GM23338 (cell line): ENCODE data around the gene FASN. TPM values are rescaled to one million over a fixed set of nuclear protein-coding genes. Genes with fewer than 3 reads are reported as not detected.
A peak's percentile ranks its signal among the peaks of the same experiment; 100 is the strongest.

ENCODE experiments used
- ATAC-seq: fragments of 200-7000 bp; cut with Tn5 transposase; 3 replicates; pipeline ENCODE4 v1.9.1; 2020
- DNase-seq: peaks from one replicate; pipeline ENCODE4 v3.0.0-alpha.2; 2015; ENCODE audit warnings: low spot score
- H2AFZ ChIP-seq: fragments of 200-600 bp; sonication (generic); 2 replicates; pipeline ENCODE4 v1.8.0; 2016; ENCODE audit warnings: antibody characterized with exemption, mild to moderate bottlenecking, moderate library complexity
- H3F3A ChIP-seq: fragments of 200-600 bp; sonication (generic); replicated peaks from 2 replicates; pipeline ENCODE4 v1.8.0; 2017; ENCODE audit warnings: antibody characterized with exemption, mixed run types, low read depth
- H3K27ac ChIP-seq: fragments of 200-600 bp; sonication (generic); 2 replicates; pipeline ENCODE4 v1.6.1; 2016; ENCODE audit warnings: low read depth
- H3K27me3 ChIP-seq: fragments of 200-600 bp; sonication (generic); 2 replicates; pipeline ENCODE4 v1.8.0; 2016; ENCODE audit warnings: mild to moderate bottlenecking, mixed run types, moderate library complexity; ENCODE audit not compliant: insufficient read depth
- H3K36me3 ChIP-seq: fragments of 200-600 bp; sonication (generic); 2 replicates; pipeline ENCODE4 v1.8.0; 2016; ENCODE audit warnings: mild to moderate bottlenecking; ENCODE audit not compliant: insufficient read depth
- H3K4me1 ChIP-seq: fragments of 200-600 bp; sonication (generic); 2 replicates; pipeline ENCODE4 v1.8.0; 2016; ENCODE audit warnings: mild to moderate bottlenecking, moderate library complexity; ENCODE audit not compliant: insufficient read depth
- H3K4me2 ChIP-seq: fragments of 200-600 bp; sonication (generic); 2 replicates; pipeline ENCODE4 v1.7.1; 2017; ENCODE audit warnings: mixed run types
- H3K4me3 ChIP-seq: fragments of 200-600 bp; sonication (generic); 2 replicates; pipeline ENCODE4 v1.6.1; 2016; ENCODE audit warnings: mixed run types
- H3K79me2 ChIP-seq: fragments of 200-600 bp; sonication (generic); replicated peaks from 2 replicates; pipeline ENCODE4 v1.8.0; 2017; ENCODE audit warnings: mild to moderate bottlenecking; ENCODE audit not compliant: insufficient read depth
- H3K9me2 ChIP-seq: fragments of 200-600 bp; sonication (generic); 2 replicates; pipeline ENCODE4 v1.8.0; 2017; ENCODE audit not compliant: insufficient read depth
- H4K20me1 ChIP-seq: fragments of 200-600 bp; sonication (generic); replicated peaks from 2 replicates; pipeline ENCODE4 v1.8.0; 2017; ENCODE audit warnings: mild to moderate bottlenecking; ENCODE audit not compliant: insufficient read depth
- H3K27ac Mint-ChIP-seq: 2 replicates; pipeline ENCODE4 v1.8.0; 2020; ENCODE audit warnings: inconsistent platforms, mild to moderate bottlenecking, moderate library complexity, mixed read lengths
- H3K27me3 Mint-ChIP-seq: 3 replicates; pipeline ENCODE4 v1.8.0; 2022; ENCODE audit warnings: low read depth, mild to moderate bottlenecking, moderate library complexity, mixed read lengths, inconsistent platforms; ENCODE audit not compliant: insufficient read depth, poor library complexity
- H3K36me3 Mint-ChIP-seq: 3 replicates; pipeline ENCODE4 v1.8.0; 2021; ENCODE audit warnings: low read depth, mild to moderate bottlenecking, inconsistent platforms, moderate library complexity, mixed read lengths
- H3K4me1 Mint-ChIP-seq: 3 replicates; pipeline ENCODE4 v1.8.0; 2020; ENCODE audit warnings: mild to moderate bottlenecking, inconsistent platforms, mixed read lengths
- H3K4me3 Mint-ChIP-seq: 3 replicates; pipeline ENCODE4 v1.8.0; 2021; ENCODE audit warnings: moderate library complexity, mild to moderate bottlenecking, inconsistent platforms, mixed read lengths
- H3K9me3 Mint-ChIP-seq: 3 replicates; pipeline ENCODE4 v1.8.0; 2020; ENCODE audit warnings: moderate library complexity, mild to moderate bottlenecking, inconsistent platforms, mixed read lengths
- ETS1 ChIP-seq: IDR thresholded peaks from 2 replicates; pipeline ENCODE4 v1.6.1; 2016; ENCODE audit warnings: antibody characterized with exemption
- EZH2phosphoT487 ChIP-seq: fragments of 200-600 bp; sonication (generic); IDR thresholded peaks from one replicate; pipeline ENCODE4 v1.8.1; 2018; ENCODE audit warnings: antibody characterized with exemption; ENCODE audit not compliant: unreplicated experiment
- JUNB ChIP-seq: IDR thresholded peaks from one replicate; pipeline ENCODE4 v1.6.1; 2016; ENCODE audit warnings: antibody characterized with exemption; ENCODE audit not compliant: unreplicated experiment
- POLR2AphosphoS5 ChIP-seq: IDR thresholded peaks from 2 replicates; pipeline ENCODE4 v1.6.1; 2016; ENCODE audit warnings: antibody characterized with exemption, low read depth
- REST ChIP-seq: IDR thresholded peaks from one replicate; pipeline ENCODE4 v1.6.1; 2018; ENCODE audit warnings: antibody characterized with exemption; ENCODE audit not compliant: unreplicated experiment
- ZNF331 ChIP-seq: fragments of 250-450 bp; sonication (Bioruptor Pico); IDR thresholded peaks from 2 replicates; pipeline ENCODE4 v1.5.0; 2020; ENCODE audit warnings: low read depth, mild to moderate bottlenecking, moderate library complexity
- polyA plus RNA-seq: library from polyadenylated mRNA; unstranded; fragments of >200 nt; fragmentation: Nextera tagmentation; extraction: Ambion mirVana; gene quantifications from 2 replicates; pipeline ENCODE4 v1.2.1, GENCODE V29; 2016
- total RNA-seq: library from RNA; depleted of rRNA; stranded (reverse); fragments of >200 nt; shearing (Covaris generic); gene quantifications from 2 replicates; pipeline ENCODE4 v1.2.3, GENCODE V29; 2014
- TF ChIP-seq, protein P1 (sequence below): fragments of 250-450 bp; sonication (Bioruptor Pico); IDR thresholded peaks from 2 replicates; pipeline ENCODE4 v1.5.0; 2020; ENCODE audit warnings: mild to moderate bottlenecking, moderate library complexity
- TF ChIP-seq, protein P2 (sequence below), 2 experiments: fragments of 200-600 bp in 1 of 2; sonication (generic) in 1 of 2; conservative IDR thresholded peaks; 2 replicates each; pipeline versions ENCODE4 v1.5.1 to v1.6.1; 2016 to 2017; ENCODE audit warnings: antibody characterized with exemption in 2 of 2, low read depth in 2 of 2, mild to moderate bottlenecking in 2 of 2, moderate library complexity in 1 of 2

Gene FASN
- total and polyA plus RNA-seq, 2 experiments from 2014 or later: 120 to 849 TPM

DNA sequence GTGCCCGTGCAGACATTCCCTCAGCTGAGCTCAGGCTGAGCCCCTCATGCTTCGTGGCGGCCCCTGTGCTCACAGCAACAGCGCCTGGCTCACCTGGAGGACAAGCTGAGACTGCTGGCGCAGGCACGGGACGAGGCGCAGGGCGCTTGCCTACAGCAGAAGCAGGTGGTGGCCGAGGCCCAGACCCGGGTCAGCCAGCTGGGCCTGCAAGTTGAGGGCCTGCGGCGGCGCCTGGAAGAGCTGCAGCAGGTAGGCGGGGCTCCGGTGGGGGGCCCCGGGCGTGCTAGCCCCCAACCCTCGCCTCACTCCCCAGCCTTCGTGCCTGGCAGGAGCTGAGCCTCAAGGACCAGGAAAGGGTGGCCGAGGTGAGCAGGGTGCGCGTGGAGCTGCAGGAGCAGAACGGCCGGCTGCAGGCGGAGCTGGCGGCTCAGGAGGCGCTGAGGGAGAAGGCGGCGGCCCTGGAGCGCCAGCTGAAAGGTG is 68.0 kb downstream of the FASN start (continued):
- TF ChIP-seq, protein P1, sequence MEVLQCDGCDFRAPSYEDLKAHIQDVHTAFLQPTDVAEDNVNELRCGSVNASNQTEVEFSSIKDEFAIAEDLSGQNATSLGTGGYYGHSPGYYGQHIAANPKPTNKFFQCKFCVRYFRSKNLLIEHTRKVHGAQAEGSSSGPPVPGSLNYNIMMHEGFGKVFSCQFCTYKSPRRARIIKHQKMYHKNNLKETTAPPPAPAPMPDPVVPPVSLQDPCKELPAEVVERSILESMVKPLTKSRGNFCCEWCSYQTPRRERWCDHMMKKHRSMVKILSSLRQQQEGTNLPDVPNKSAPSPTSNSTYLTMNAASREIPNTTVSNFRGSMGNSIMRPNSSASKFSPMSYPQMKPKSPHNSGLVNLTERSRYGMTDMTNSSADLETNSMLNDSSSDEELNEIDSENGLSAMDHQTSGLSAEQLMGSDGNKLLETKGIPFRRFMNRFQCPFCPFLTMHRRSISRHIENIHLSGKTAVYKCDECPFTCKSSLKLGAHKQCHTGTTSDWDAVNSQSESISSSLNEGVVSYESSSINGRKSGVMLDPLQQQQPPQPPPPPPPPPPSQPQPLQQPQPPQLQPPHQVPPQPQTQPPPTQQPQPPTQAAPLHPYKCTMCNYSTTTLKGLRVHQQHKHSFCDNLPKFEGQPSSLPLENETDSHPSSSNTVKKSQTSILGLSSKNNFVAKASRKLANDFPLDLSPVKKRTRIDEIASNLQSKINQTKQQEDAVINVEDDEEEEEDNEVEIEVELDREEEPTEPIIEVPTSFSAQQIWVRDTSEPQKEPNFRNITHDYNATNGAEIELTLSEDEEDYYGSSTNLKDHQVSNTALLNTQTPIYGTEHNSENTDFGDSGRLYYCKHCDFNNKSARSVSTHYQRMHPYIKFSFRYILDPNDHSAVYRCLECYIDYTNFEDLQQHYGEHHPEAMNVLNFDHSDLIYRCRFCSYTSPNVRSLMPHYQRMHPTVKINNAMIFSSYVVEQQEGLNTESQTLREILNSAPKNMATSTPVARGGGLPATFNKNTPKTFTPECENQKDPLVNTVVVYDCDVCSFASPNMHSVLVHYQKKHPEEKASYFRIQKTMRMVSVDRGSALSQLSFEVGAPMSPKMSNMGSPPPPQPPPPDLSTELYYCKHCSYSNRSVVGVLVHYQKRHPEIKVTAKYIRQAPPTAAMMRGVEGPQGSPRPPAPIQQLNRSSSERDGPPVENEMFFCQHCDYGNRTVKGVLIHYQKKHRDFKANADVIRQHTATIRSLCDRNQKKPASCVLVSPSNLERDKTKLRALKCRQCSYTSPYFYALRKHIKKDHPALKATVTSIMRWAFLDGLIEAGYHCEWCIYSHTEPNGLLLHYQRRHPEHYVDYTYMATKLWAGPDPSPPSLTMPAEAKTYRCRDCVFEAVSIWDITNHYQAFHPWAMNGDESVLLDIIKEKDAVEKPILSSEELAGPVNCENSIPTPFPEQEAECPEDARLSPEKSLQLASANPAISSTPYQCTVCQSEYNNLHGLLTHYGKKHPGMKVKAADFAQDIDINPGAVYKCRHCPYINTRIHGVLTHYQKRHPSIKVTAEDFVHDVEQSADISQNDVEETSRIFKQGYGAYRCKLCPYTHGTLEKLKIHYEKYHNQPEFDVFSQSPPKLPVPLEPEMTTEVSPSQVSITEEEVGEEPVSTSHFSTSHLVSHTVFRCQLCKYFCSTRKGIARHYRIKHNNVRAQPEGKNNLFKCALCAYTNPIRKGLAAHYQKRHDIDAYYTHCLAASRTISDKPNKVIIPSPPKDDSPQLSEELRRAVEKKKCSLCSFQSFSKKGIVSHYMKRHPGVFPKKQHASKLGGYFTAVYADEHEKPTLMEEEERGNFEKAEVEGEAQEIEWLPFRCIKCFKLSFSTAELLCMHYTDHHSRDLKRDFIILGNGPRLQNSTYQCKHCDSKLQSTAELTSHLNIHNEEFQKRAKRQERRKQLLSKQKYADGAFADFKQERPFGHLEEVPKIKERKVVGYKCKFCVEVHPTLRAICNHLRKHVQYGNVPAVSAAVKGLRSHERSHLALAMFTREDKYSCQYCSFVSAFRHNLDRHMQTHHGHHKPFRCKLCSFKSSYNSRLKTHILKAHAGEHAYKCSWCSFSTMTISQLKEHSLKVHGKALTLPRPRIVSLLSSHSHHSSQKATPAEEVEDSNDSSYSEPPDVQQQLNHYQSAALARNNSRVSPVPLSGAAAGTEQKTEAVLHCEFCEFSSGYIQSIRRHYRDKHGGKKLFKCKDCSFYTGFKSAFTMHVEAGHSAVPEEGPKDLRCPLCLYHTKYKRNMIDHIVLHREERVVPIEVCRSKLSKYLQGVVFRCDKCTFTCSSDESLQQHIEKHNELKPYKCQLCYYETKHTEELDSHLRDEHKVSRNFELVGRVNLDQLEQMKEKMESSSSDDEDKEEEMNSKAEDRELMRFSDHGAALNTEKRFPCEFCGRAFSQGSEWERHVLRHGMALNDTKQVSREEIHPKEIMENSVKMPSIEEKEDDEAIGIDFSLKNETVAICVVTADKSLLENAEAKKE: no peak

DNA sequence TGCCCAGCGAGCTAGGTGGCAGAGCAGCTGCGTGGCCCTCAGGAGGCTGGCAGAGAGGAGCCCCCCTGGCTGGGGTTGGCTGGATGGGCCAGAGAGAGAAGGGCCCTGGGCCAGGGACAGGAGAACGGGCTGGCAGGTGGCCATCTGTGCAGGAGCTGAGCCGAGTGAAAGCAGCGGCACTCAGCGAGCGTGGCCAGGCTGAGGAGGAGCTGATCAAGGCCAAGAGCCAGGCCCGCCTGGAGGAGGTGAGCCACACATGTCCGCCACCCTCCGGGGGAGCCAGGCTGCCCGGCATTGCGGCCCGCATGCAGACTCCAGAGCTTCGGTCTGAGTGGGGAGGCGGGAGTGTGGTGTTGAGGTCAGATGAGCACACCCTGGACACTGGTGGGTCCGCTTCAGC is 68.6 kb downstream of the FASN start:
- H3K4me1 ChIP-seq: peaks cover 8% of the 10 kb centered on the region; the same call in 1 of the 2 replicates
- H3F3A ChIP-seq: peaks cover 10% of the 10 kb centered on the region
- H3K9me3 Mint-ChIP-seq: no peaks in the 10 kb centered on the region; the same call in 2 of the 3 replicates
- no peak overlapping the region for H3K4me3 ChIP-seq
- H3K36me3 ChIP-seq: no peaks in the 10 kb centered on the region
- no peaks in the 10 kb centered on the region for H4K20me1 ChIP-seq
- H3K9me2 ChIP-seq: no peaks in the 10 kb centered on the region
- H3K27me3 Mint-ChIP-seq: peaks cover 13% of the 10 kb centered on the region
- H3K27ac ChIP-seq: no peak overlapping the region
- peaks cover 11% of the 10 kb centered on the region for H3K4me1 Mint-ChIP-seq
- DNase-seq (no peak), ATAC-seq (no peak)
- H3K36me3 Mint-ChIP-seq: no peaks in the 10 kb centered on the region; the same call in none of the 3 replicates
- H3K4me3 Mint-ChIP-seq: peak overlapping the region; percentile 40; the same call in 1 of the 3 replicates
- H3K27ac Mint-ChIP-seq: no peak overlapping the region
- H3K79me2 ChIP-seq: peaks cover 8% of the 10 kb centered on the region; the same call in 1 of the 2 replicates
- H3K4me2 ChIP-seq: no peak overlapping the region
- no peak overlapping the region for H2AFZ ChIP-seq
- no peaks in the 10 kb centered on the region for H3K27me3 ChIP-seq
- TF ChIP-seq ZNF331 (CRISPR knock-in tag) (no peak), POLR2AphosphoS5 (no peak), ETS1 (no peak), REST (no peak), EZH2phosphoT487 (no peak), JUNB (no peak)
- TF ChIP-seq, protein P2, sequence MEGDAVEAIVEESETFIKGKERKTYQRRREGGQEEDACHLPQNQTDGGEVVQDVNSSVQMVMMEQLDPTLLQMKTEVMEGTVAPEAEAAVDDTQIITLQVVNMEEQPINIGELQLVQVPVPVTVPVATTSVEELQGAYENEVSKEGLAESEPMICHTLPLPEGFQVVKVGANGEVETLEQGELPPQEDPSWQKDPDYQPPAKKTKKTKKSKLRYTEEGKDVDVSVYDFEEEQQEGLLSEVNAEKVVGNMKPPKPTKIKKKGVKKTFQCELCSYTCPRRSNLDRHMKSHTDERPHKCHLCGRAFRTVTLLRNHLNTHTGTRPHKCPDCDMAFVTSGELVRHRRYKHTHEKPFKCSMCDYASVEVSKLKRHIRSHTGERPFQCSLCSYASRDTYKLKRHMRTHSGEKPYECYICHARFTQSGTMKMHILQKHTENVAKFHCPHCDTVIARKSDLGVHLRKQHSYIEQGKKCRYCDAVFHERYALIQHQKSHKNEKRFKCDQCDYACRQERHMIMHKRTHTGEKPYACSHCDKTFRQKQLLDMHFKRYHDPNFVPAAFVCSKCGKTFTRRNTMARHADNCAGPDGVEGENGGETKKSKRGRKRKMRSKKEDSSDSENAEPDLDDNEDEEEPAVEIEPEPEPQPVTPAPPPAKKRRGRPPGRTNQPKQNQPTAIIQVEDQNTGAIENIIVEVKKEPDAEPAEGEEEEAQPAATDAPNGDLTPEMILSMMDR (conservative IDR thresholded peaks at IDR 0.05; ENCODE audit: low read depth in 2 of 2): no peak
